ENCODE data around the gene MCTP2.

MCTP2 gene, protein sequence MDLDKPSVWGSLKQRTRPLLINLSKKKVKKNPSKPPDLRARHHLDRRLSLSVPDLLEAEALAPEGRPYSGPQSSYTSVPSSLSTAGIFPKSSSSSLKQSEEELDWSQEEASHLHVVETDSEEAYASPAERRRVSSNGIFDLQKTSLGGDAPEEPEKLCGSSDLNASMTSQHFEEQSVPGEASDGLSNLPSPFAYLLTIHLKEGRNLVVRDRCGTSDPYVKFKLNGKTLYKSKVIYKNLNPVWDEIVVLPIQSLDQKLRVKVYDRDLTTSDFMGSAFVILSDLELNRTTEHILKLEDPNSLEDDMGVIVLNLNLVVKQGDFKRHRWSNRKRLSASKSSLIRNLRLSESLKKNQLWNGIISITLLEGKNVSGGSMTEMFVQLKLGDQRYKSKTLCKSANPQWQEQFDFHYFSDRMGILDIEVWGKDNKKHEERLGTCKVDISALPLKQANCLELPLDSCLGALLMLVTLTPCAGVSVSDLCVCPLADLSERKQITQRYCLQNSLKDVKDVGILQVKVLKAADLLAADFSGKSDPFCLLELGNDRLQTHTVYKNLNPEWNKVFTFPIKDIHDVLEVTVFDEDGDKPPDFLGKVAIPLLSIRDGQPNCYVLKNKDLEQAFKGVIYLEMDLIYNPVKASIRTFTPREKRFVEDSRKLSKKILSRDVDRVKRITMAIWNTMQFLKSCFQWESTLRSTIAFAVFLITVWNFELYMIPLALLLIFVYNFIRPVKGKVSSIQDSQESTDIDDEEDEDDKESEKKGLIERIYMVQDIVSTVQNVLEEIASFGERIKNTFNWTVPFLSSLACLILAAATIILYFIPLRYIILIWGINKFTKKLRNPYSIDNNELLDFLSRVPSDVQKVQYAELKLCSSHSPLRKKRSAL

DNA sequence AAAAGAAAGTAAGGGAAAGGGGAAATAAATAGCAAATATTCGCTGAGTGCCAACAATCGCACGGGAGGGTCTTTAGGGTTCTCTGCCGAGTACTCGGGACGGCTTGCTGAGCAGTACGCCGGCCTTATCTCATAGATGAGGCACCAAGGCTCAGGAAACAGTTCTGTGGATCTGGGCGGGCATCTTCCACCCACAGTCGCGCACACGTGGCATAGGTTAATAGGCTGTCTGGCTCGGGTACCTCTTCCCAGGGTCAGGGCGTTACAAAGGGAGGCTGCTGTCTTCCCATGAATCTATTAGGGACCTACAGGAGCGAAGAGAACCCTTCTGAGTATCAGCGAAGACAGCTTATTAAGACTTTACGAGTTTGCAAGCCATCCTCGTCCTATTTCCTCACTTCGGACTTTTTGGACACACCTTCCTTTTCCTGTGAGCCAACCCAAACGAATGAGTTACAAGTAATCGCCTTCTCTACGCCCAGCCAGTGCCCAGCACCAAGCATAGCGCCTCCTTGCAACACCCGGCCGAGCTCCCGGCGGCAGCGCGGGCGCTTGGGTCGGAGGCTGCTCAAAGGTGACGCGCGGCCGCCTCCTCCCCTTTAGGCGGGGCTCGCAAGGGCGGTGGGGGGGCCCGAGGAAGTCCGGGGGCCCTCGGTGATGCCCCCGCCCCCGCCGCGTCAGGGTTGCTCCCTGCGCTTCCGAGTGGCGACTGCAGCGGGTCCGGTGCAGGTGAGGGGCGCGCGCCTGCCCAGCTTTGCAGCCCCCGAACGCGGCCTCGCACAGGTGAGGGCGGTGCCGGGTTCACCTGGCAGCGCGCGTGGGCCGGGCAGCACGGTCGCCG is at the start of gene MCTP2:
MCTP2 (plus strand) TSS at position 679 of the 840 bp plus-strand sequence. CDS start 66,705 bp downstream, outside the sequence.
- Histone ChIP-seq H3K4me1 (ENCODE audit: control insufficient read depth, insufficient read depth, low read length) (peaks cover 11% of the 10 kb centered on the region), H3K27me3 (ENCODE audit: control insufficient read depth in 1 of 2, insufficient read depth in 2 of 2, low read length in 2 of 2) (no peaks in the 10 kb centered on the region), H3K9ac (ENCODE audit: low read length in 2 of 2) (peak within 1 kb of the TSS; percentile 65 to 76), H3K27ac (ENCODE audit: low read length) (peak within 1 kb of the TSS; percentile 38), H3K9me3 (ENCODE audit: control insufficient read depth in 2 of 2, low read length in 2 of 2) (no peaks in the 10 kb centered on the region), H3K36me3 (ENCODE audit: control insufficient read depth in 2 of 2, insufficient read depth in 2 of 2, low read length in 2 of 2) (no peaks in the 10 kb centered on the region), H3K4me3 (ENCODE audit: low read length in 2 of 2) (peak within 1 kb of the TSS; percentile 82 to 88)

DNA sequence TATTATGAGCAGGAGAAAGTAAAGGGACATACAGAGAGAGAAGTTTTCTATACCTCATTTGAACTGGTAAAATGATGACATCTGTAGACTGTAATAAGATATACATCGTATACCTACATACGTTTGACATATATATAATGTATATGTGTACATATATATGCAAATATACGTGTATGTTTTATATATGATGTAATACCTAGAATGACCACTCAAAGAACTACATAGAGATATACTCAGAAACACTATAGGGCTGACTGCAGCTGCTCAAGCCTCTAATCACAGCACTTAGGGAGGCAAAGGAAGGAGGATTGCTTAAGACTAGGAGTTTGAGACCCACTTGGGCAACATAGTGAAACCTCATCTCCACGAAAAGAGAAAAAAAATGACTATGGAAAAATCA is 48.5 kb upstream of the MCTP2 start:
- Histone ChIP-seq H3K4me3 (ENCODE audit: low read length in 2 of 2) (no peak overlapping the region), H3K27me3 (ENCODE audit: control insufficient read depth in 1 of 2, insufficient read depth in 2 of 2, low read length in 2 of 2) (no peaks in the 10 kb centered on the region), H3K9ac (ENCODE audit: low read length in 2 of 2) (no peak overlapping the region), H3K36me3 (ENCODE audit: control insufficient read depth in 2 of 2, insufficient read depth in 2 of 2, low read length in 2 of 2) (no peaks in the 10 kb centered on the region), H3K9me3 (ENCODE audit: control insufficient read depth in 2 of 2, low read length in 2 of 2) (no peaks in the 10 kb centered on the region), H3K27ac (ENCODE audit: low read length) (no peak overlapping the region), H3K4me1 (ENCODE audit: control insufficient read depth, insufficient read depth, low read length) (no peaks in the 10 kb centered on the region)

DNA sequence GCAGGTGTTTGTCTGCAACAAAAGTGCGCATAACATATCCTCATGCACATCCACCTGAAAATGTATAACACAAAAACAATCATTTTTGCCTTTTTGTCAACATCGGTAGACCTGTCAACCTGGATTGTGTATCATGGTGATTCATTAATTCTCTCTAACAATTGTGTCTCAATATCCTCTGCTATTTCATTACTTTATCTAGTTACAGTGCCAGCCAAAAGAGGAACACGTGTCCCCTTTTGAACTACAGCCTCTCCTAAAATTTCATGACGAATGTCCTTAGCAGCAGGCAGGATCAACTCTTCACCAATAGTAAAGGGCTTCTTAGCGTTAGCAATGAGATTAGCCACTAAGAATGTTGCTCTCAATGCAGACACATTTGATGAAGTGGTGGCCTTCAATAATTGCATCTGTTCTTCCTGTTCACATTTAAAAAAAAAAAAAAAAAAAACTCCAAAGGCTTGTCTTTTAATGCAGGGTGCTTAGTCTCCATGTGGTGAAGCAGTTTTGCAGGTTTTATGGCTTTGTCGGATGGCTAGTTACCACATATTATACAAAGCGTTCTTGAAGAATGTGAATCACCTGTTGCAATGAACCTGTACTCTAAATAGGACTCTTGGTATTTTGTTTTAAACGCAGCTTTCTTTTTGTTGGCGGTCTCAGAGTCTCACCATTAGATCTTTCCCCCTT is 45.7 kb upstream of the MCTP2 start:
- Histone ChIP-seq H3K27me3 (ENCODE audit: control insufficient read depth in 1 of 2, insufficient read depth in 2 of 2, low read length in 2 of 2) (no peaks in the 10 kb centered on the region), H3K4me3 (ENCODE audit: low read length in 2 of 2) (no peak overlapping the region), H3K36me3 (ENCODE audit: control insufficient read depth in 2 of 2, insufficient read depth in 2 of 2, low read length in 2 of 2) (no peaks in the 10 kb centered on the region), H3K27ac (ENCODE audit: low read length) (no peak overlapping the region), H3K4me1 (ENCODE audit: control insufficient read depth, insufficient read depth, low read length) (no peaks in the 10 kb centered on the region), H3K9me3 (ENCODE audit: control insufficient read depth in 2 of 2, low read length in 2 of 2) (no peaks in the 10 kb centered on the region), H3K9ac (ENCODE audit: low read length in 2 of 2) (no peak overlapping the region)

DNA sequence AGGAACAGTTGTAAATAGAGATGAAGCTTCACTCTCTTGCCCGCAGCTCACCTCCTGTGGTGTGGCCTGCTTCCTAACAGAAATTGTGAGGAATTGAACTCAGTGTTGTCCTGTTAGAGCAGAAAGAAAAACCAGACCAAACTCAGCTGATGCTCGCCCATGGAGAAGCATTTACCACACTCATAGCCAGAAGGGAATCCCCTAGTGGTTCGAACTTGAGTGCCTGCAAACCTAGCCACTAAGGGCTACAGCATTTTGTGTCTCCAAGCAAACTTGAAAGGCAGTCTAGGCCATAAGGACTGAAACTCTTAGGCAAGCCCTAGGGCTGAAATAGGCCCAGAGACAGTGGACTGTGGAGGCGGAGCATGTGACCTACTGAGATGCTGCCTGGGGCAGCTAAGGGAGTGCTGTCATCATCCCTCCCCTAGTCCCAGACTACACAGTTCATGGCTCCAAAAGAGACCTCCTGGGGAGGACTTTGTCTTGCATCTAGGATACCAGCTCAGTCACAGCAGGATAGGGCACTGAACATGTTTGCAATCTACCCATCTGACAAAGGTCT is 44.5 kb upstream of the MCTP2 start:
- Histone ChIP-seq H3K4me3 (ENCODE audit: low read length in 2 of 2) (no peak overlapping the region), H3K9ac (ENCODE audit: low read length in 2 of 2) (no peak overlapping the region), H3K9me3 (ENCODE audit: control insufficient read depth in 2 of 2, low read length in 2 of 2) (no peaks in the 10 kb centered on the region)

DNA sequence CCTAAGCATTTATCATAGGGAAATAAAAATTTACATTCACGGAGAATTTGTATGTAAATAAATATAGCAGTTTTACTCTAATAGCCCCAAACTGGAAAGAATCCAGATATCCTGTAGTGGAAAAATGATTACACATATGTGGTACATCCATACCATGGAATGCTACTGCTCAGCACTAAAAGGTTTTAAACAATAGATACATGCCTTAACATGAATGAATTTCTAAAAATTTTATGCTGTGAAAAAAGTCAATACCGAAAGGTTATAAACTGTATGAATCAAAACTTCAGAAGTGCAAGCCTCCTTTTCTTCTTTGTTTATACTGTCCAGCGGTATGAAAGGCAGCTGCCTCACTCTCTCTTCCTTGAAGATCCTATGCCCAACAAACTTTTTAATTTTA is 37.5 kb upstream of the MCTP2 start:
- Histone ChIP-seq H3K4me3 (ENCODE audit: low read length in 2 of 2) (no peak overlapping the region), H3K4me1 (ENCODE audit: control insufficient read depth, insufficient read depth, low read length) (no peaks in the 10 kb centered on the region), H3K36me3 (ENCODE audit: control insufficient read depth in 2 of 2, insufficient read depth in 2 of 2, low read length in 2 of 2) (no peaks in the 10 kb centered on the region), H3K9ac (ENCODE audit: low read length in 2 of 2) (no peak overlapping the region), H3K27ac (ENCODE audit: low read length) (no peak overlapping the region), H3K27me3 (ENCODE audit: control insufficient read depth in 1 of 2, insufficient read depth in 2 of 2, low read length in 2 of 2) (no peaks in the 10 kb centered on the region), H3K9me3 (ENCODE audit: control insufficient read depth in 2 of 2, low read length in 2 of 2) (no peaks in the 10 kb centered on the region)

More for the DNA sequence above, 44.5 kb upstream of the MCTP2 start:
- no peaks in the 10 kb centered on the region for H3K27me3 ChIP-seq (ENCODE audit: control insufficient read depth in 1 of 2, insufficient read depth in 2 of 2, low read length in 2 of 2)
- H3K27ac ChIP-seq (ENCODE audit: low read length), result no peak overlapping the region
- H3K4me1 ChIP-seq (ENCODE audit: control insufficient read depth, insufficient read depth, low read length), result no peaks in the 10 kb centered on the region
- H3K36me3 ChIP-seq (ENCODE audit: control insufficient read depth in 2 of 2, insufficient read depth in 2 of 2, low read length in 2 of 2), result no peaks in the 10 kb centered on the region

DNA sequence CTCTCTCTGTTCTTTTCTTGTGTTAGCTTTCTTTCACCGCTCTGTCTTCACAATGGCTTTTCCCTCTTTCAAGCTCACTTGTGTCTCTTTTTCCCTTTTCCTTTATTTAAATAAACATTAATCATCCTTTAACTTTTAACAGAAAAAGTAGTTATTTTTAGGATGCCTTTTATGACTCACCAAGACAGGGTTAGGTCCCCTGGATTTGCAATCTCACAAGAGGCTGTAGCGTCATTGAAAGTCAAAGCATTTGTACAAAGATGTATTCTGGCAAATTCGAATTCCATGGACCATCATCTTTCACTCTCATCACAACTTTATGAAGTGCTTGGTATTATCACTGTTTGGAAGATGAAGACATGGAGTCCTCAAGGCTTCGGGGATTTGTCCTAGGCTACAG is 34.8 kb upstream of the MCTP2 start:
- no peaks in the 10 kb centered on the region for H3K36me3 ChIP-seq (ENCODE audit: control insufficient read depth in 2 of 2, insufficient read depth in 2 of 2, low read length in 2 of 2)

DNA sequence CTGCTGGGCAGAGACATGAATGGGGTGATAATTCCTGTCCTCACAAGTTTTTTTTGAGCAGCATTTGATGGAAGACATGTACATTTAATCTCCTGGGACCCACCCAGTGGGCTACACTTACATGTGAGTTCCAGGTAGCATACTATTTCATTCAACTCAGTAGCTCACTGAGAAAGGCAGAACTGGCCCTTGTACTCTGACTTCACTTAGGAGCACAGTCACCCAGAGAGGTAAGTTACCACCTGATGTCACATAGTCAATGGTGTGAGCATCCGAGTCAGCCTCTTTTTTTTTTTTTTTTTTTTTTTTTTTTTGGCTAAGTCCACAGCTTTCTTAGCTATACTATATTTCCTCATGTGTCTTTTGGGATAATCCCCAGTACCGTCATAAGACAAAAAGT is 32.7 kb upstream of the MCTP2 start:
- Histone ChIP-seq H3K27ac (ENCODE audit: low read length) (no peak overlapping the region), H3K4me3 (ENCODE audit: low read length in 2 of 2) (no peak overlapping the region)

More for the DNA sequence above, 34.8 kb upstream of the MCTP2 start:
- H3K4me1 ChIP-seq (ENCODE audit: control insufficient read depth, insufficient read depth, low read length), result no peaks in the 10 kb centered on the region
- H3K9ac ChIP-seq (ENCODE audit: low read length in 2 of 2), result no peak overlapping the region
- no peak overlapping the region for H3K4me3 ChIP-seq (ENCODE audit: low read length in 2 of 2)
- H3K27ac ChIP-seq (ENCODE audit: low read length), result no peak overlapping the region
- H3K9me3 ChIP-seq (ENCODE audit: control insufficient read depth in 2 of 2, low read length in 2 of 2), result no peaks in the 10 kb centered on the region
- H3K27me3 ChIP-seq (ENCODE audit: control insufficient read depth in 1 of 2, insufficient read depth in 2 of 2, low read length in 2 of 2), result no peaks in the 10 kb centered on the region

DNA sequence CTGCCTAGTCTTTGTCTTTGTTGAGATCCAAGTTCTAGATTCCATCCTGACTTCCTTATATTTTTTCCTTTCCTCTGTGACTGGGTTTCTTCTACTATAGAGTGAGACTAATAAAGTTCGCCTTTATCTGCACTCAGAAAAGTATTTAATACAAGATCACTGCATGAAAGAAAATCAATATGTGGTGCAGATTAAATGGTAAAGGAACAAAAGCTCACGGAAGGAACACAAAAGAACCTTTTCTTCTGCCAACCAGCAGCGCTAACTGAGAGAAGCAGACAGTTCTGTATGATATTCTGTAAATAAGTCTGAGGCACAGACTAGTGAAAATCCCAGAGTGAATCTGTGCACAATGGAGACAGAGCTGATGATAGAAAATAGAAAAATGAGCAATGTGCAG is 31.6 kb upstream of the MCTP2 start:
- Histone ChIP-seq H3K9ac (ENCODE audit: low read length in 2 of 2) (no peak overlapping the region), H3K27me3 (ENCODE audit: control insufficient read depth in 1 of 2, insufficient read depth in 2 of 2, low read length in 2 of 2) (no peaks in the 10 kb centered on the region), H3K27ac (ENCODE audit: low read length) (no peak overlapping the region), H3K4me1 (ENCODE audit: control insufficient read depth, insufficient read depth, low read length) (no peaks in the 10 kb centered on the region), H3K36me3 (ENCODE audit: control insufficient read depth in 2 of 2, insufficient read depth in 2 of 2, low read length in 2 of 2) (no peaks in the 10 kb centered on the region), H3K4me3 (ENCODE audit: low read length in 2 of 2) (no peak overlapping the region), H3K9me3 (ENCODE audit: control insufficient read depth in 2 of 2, low read length in 2 of 2) (no peaks in the 10 kb centered on the region)

More for the DNA sequence above, 32.7 kb upstream of the MCTP2 start:
- no peaks in the 10 kb centered on the region for H3K36me3 ChIP-seq (ENCODE audit: control insufficient read depth in 2 of 2, insufficient read depth in 2 of 2, low read length in 2 of 2)
- no peak overlapping the region for H3K9ac ChIP-seq (ENCODE audit: low read length in 2 of 2)
- H3K9me3 ChIP-seq (ENCODE audit: control insufficient read depth in 2 of 2, low read length in 2 of 2), result no peaks in the 10 kb centered on the region
- H3K27me3 ChIP-seq (ENCODE audit: control insufficient read depth in 1 of 2, insufficient read depth in 2 of 2, low read length in 2 of 2), result no peaks in the 10 kb centered on the region
- H3K4me1 ChIP-seq (ENCODE audit: control insufficient read depth, insufficient read depth, low read length), result no peaks in the 10 kb centered on the region

DNA sequence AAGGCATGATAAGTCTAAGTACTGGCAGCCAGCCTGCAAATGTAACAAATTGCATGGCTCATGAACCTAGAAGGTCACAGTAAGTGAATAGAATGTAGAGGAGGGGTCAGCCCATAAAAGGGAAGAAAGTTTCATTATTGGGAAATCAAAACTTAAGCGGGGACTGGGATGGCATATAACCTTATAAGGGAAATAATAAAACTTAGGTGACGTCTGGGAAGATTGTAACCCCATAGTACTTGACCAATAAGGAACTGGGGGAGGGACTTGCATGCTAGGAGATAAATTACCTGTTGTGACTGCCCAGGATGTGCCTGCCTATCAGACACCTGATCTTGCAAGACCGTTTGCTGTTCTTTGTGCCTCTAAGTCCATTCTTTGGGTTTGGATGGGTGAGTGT is 28.1 kb upstream of the MCTP2 start:
- Histone ChIP-seq H3K4me1 (ENCODE audit: control insufficient read depth, insufficient read depth, low read length) (no peaks in the 10 kb centered on the region), H3K27me3 (ENCODE audit: control insufficient read depth in 1 of 2, insufficient read depth in 2 of 2, low read length in 2 of 2) (no peaks in the 10 kb centered on the region), H3K9ac (ENCODE audit: low read length in 2 of 2) (no peak overlapping the region), H3K36me3 (ENCODE audit: control insufficient read depth in 2 of 2, insufficient read depth in 2 of 2, low read length in 2 of 2) (no peaks in the 10 kb centered on the region), H3K9me3 (ENCODE audit: control insufficient read depth in 2 of 2, low read length in 2 of 2) (no peaks in the 10 kb centered on the region), H3K4me3 (ENCODE audit: low read length in 2 of 2) (no peak overlapping the region), H3K27ac (ENCODE audit: low read length) (no peak overlapping the region)

DNA sequence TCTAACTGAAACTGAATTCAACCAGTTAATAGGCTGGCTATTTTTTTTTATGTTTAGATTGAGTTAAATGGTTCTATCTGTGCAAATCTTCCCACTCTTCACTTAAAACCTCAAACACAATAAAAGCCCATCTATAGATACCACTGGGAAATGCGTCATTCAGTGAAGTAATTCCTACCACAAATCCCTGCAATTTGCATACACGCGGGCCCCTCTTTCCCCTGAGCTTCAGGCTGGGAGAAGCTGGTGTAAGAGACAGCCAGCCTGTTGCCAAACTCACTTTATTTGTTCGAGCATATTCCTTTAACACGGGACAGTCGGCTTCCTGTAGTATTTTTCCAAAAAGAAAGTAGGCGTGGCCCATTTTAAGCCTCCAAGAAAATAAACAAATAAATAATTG is 26.0 kb upstream of the MCTP2 start:
- H3K27me3 ChIP-seq (ENCODE audit: control insufficient read depth in 1 of 2, insufficient read depth in 2 of 2, low read length in 2 of 2), result no peaks in the 10 kb centered on the region
- no peaks in the 10 kb centered on the region for H3K9me3 ChIP-seq (ENCODE audit: control insufficient read depth in 2 of 2, low read length in 2 of 2)
- H3K9ac ChIP-seq (ENCODE audit: low read length in 2 of 2), result no peak overlapping the region
- H3K27ac ChIP-seq (ENCODE audit: low read length), result no peak overlapping the region
- H3K36me3 ChIP-seq (ENCODE audit: control insufficient read depth in 2 of 2, insufficient read depth in 2 of 2, low read length in 2 of 2), result no peaks in the 10 kb centered on the region
- H3K4me3 ChIP-seq (ENCODE audit: low read length in 2 of 2), result no peak overlapping the region
- H3K4me1 ChIP-seq (ENCODE audit: control insufficient read depth, insufficient read depth, low read length), result no peaks in the 10 kb centered on the region
